Measurements from ENCODE around the gene SLC8A2. TPM values are rescaled to one million over a fixed set of nuclear protein-coding genes. Genes with fewer than 3 reads are reported as not detected.

The SLC8A2 gene
- total and polyA plus RNA-seq, 2 of the 8 experiments (the other 6 are each of a cell fraction or from before 2014, with no cell fraction given), result 7.3 to 12.4 TPM

- TF ChIP-seq RNF2 (IDR thresholded peaks at IDR 0.05; ENCODE audit: borderline replicate concordance, low read depth, low read length, missing control alignments, poor library complexity, severe bottlenecking), result no peak
- peak; percentile 26; the same call in 1 of the 2 replicates for TF ChIP-seq POLR2AphosphoS5 (IDR thresholded peaks at IDR 0.05; ENCODE audit: low read depth, low read length)
- TF ChIP-seq EP300 (IDR thresholded peaks at IDR 0.05; ENCODE audit: borderline replicate concordance in 1 of 2, low read depth in 2 of 2, low read length in 2 of 2), result no peak
- no peak for TF ChIP-seq TBP (IDR thresholded peaks at IDR 0.05; ENCODE audit: low read depth, low read length)
Measured at GRCh38 chr19:47446534-47447469, 24.9 kb downstream of the SLC8A2 start (continued).
